RPMI7951 (cell line): ENCODE results near the gene TCF20. TPM values are rescaled to one million over a fixed set of nuclear protein-coding genes. Genes with fewer than 3 reads are reported as not detected.
A peak's percentile ranks its signal among the peaks of the same experiment; 100 is the strongest.

ENCODE experiments used
- DNase-seq: peaks from one replicate; pipeline ENCODE4 v3.0.0-alpha.2; 2012; ENCODE audit warnings: low read depth
- total RNA-seq: library from RNA; depleted of rRNA; stranded (reverse); fragments of >200 nt; shearing (Covaris generic); gene quantifications from 2 replicates; pipeline ENCODE4 v1.2.3, GENCODE V29; 2014; rRNA removed

Gene TCF20
- 12.5 and 13.9 TPM in 2 replicates for total RNA-seq

GRCh38 chr22:42270510-42271190, at the start of gene TCF20:
TSS of gene TCF20 (minus strand) at chr22:42270653. CDS start at chr22:42215305, 55,348 bp downstream.
- DNase-seq, result peak; percentile 70

- no peak for DNase-seq
Measured at GRCh38 chr22:42319386-42319785, 48.9 kb upstream of the TCF20 start.

- no peak for DNase-seq
Measured at GRCh38 chr22:42318967-42319366, 48.5 kb upstream of the TCF20 start.

- no peak for DNase-seq
Measured at GRCh38 chr22:42317691-42318547, 47.5 kb upstream of the TCF20 start.

- peak; percentile 7 for DNase-seq
Measured at GRCh38 chr22:42317008-42317407, 46.6 kb upstream of the TCF20 start.

GRCh38 chr22:42315392-42315756, 44.9 kb upstream of the TCF20 start:
- DNase-seq, result no peak

- no peak for DNase-seq
Measured at GRCh38 chr22:42314709-42315391, 44.4 kb upstream of the TCF20 start.

GRCh38 chr22:42313804-42314581, 43.5 kb upstream of the TCF20 start:
- peak; percentile 69 for DNase-seq

GRCh38 chr22:42313204-42313603, 42.8 kb upstream of the TCF20 start:
- no peak for DNase-seq

GRCh38 chr22:42310291-42311015, 40.0 kb upstream of the TCF20 start:
- DNase-seq, result no peak

GRCh38 chr22:42309865-42310264, 39.4 kb upstream of the TCF20 start:
- DNase-seq, result no peak

- DNase-seq, result no peak
Measured at GRCh38 chr22:42308892-42309468, 38.5 kb upstream of the TCF20 start.

- DNase-seq, result no peak
Measured at GRCh38 chr22:42307806-42308563, 37.5 kb upstream of the TCF20 start.

- no peak for DNase-seq
Measured at GRCh38 chr22:42306010-42306409, 35.6 kb upstream of the TCF20 start.

GRCh38 chr22:42304324-42304790, 33.9 kb upstream of the TCF20 start:
- DNase-seq, result no peak

GRCh38 chr22:42303396-42304323, 33.2 kb upstream of the TCF20 start:
- no peak for DNase-seq

GRCh38 chr22:42301742-42302102, 31.3 kb upstream of the TCF20 start:
- DNase-seq, result no peak

- no peak for DNase-seq
Measured at GRCh38 chr22:42301077-42301741, 30.8 kb upstream of the TCF20 start.
